Measurements from ENCODE around the gene KIAA1549. TPM values are rescaled to one million over a fixed set of nuclear protein-coding genes. Genes with fewer than 3 reads are reported as not detected.

Gene KIAA1549
- total RNA-seq, 2 experiments from 2014 or later, result not detected

- no peaks in the 10 kb centered on the region for H3K27me3 ChIP-seq (ENCODE audit: control insufficient read depth in 1 of 2, insufficient read depth in 2 of 2, low read length in 2 of 2)
- peaks cover 5% of the 10 kb centered on the region for H3K9me3 Mint-ChIP-seq
- H3K27ac ChIP-seq (ENCODE audit: low read depth in 1 of 2, low read length in 2 of 2), result no peak overlapping the region
- H3K4me1 ChIP-seq (ENCODE audit: insufficient read depth, low read length), result no peaks in the 10 kb centered on the region
- H3K4me3 ChIP-seq (ENCODE audit: low read length), result no peak overlapping the region
- CTCF ChIA-PET, result no interaction called here
- no peak for TF ChIP-seq CTCF (IDR thresholded peaks at IDR 0.05)
- H3K4me1 Mint-ChIP-seq (ENCODE audit: low read depth), result no peaks in the 10 kb centered on the region
- H3K27ac Mint-ChIP-seq, result no peak overlapping the region
- H3K27me3 Mint-ChIP-seq, result no peaks in the 10 kb centered on the region
- H3K36me3 Mint-ChIP-seq (ENCODE audit: low read depth), result no peaks in the 10 kb centered on the region
- intact Hi-C loops (cut with DNase I, micrococcal nuclease), result no loop called here
- H3K9me3 ChIP-seq (ENCODE audit: control insufficient read depth in 1 of 2, insufficient read depth in 1 of 2, low read length in 2 of 2), result peaks cover 0 to 12% of the 10 kb centered on the region in 2 experiments
- no peak for DNase-seq
- H3K4me3 Mint-ChIP-seq, result no peak overlapping the region
- H3K36me3 ChIP-seq (ENCODE audit: insufficient read depth, low read length), result no peaks in the 10 kb centered on the region
- POLR2A ChIA-PET, result no interaction called here
- no peak for ATAC-seq (ENCODE audit: poor library complexity)
Observed at GRCh38 chr7:138854115-138854645, 127.0 kb downstream of the KIAA1549 start.

- no peaks in the 10 kb centered on the region for H3K36me3 Mint-ChIP-seq (ENCODE audit: low read depth)
- H3K4me1 Mint-ChIP-seq (ENCODE audit: low read depth), result no peaks in the 10 kb centered on the region
- no peak overlapping the region for H3K27ac ChIP-seq (ENCODE audit: low read depth in 1 of 2, low read length in 2 of 2)
- no peak overlapping the region for H3K4me3 Mint-ChIP-seq
- no peaks in the 10 kb centered on the region for H3K27me3 ChIP-seq (ENCODE audit: control insufficient read depth in 1 of 2, insufficient read depth in 2 of 2, low read length in 2 of 2)
- H3K27me3 Mint-ChIP-seq, result no peaks in the 10 kb centered on the region
- H3K9me3 Mint-ChIP-seq, result peaks cover 5% of the 10 kb centered on the region
- H3K4me1 ChIP-seq (ENCODE audit: insufficient read depth, low read length), result no peaks in the 10 kb centered on the region
- CTCF ChIA-PET, result interaction anchor here (1.1 kb wide), 1 partner anchor 10 kb away, joined by 3 read pairs; no protein-coding TSS in a partner anchor
- no peak overlapping the region for H3K27ac Mint-ChIP-seq
- H3K36me3 ChIP-seq (ENCODE audit: insufficient read depth, low read length), result no peaks in the 10 kb centered on the region
- TF ChIP-seq CTCF (IDR thresholded peaks at IDR 0.05), result no peak
- peaks cover 0 to 12% of the 10 kb centered on the region in 2 experiments for H3K9me3 ChIP-seq (ENCODE audit: control insufficient read depth in 1 of 2, insufficient read depth in 1 of 2, low read length in 2 of 2)
- intact Hi-C loops (cut with DNase I, micrococcal nuclease), result no loop called here
- H3K4me3 ChIP-seq (ENCODE audit: low read length), result no peak overlapping the region
- POLR2A ChIA-PET, result no interaction called here
- ATAC-seq (ENCODE audit: poor library complexity), result no peak
- no peak for DNase-seq
Observed at GRCh38 chr7:138853448-138853847, 127.7 kb downstream of the KIAA1549 start.

GRCh38 chr7:138852469-138852868 lies 128.7 kb downstream of the KIAA1549 start:
- no peak overlapping the region for H3K27ac Mint-ChIP-seq
- H3K9me3 Mint-ChIP-seq, result peaks cover 3% of the 10 kb centered on the region
- POLR2A ChIA-PET, result no interaction called here

More at GRCh38 chr7:138852469-138852868, 128.7 kb downstream of the KIAA1549 start:
- no peak for TF ChIP-seq CTCF (IDR thresholded peaks at IDR 0.05)
- Histone ChIP-seq H3K27me3 (ENCODE audit: control insufficient read depth in 1 of 2, insufficient read depth in 2 of 2, low read length in 2 of 2) (no peaks in the 10 kb centered on the region), H3K4me1 (ENCODE audit: insufficient read depth, low read length) (no peaks in the 10 kb centered on the region), H3K4me3 (ENCODE audit: low read length) (no peak overlapping the region), H3K9me3 (ENCODE audit: control insufficient read depth in 1 of 2, insufficient read depth in 1 of 2, low read length in 2 of 2) (peaks cover 0 to 6% of the 10 kb centered on the region in 2 experiments), H3K27ac (ENCODE audit: low read depth in 1 of 2, low read length in 2 of 2) (no peak overlapping the region), H3K36me3 (ENCODE audit: insufficient read depth, low read length) (no peaks in the 10 kb centered on the region)
- ATAC-seq (ENCODE audit: poor library complexity) (no peak), DNase-seq (no peak)
- H3K36me3 Mint-ChIP-seq (ENCODE audit: low read depth), result no peaks in the 10 kb centered on the region
- intact Hi-C loops (cut with DNase I, micrococcal nuclease), result no loop called here
- H3K27me3 Mint-ChIP-seq, result no peaks in the 10 kb centered on the region
- H3K4me3 Mint-ChIP-seq, result no peak overlapping the region
- CTCF ChIA-PET, result interaction anchor here (1.1 kb wide), 1 partner anchor 9 kb away, joined by 3 read pairs; no protein-coding TSS in a partner anchor
- no peaks in the 10 kb centered on the region for H3K4me1 Mint-ChIP-seq (ENCODE audit: low read depth)

Data from CD4-positive, alpha-beta T cell (primary cell).